AG04450 (cell line): ENCODE measurements around the gene IGF2BP3. TPM values are rescaled to one million over a fixed set of nuclear protein-coding genes. Genes with fewer than 3 reads are reported as not detected.
A peak's percentile ranks its signal among the peaks of the same experiment; 100 is the strongest.

Source experiments
- CTCF ChIA-PET: fragments of 300-600, 350-600 bp; formaldehyde crosslinking; extraction: SDS; loops from one replicate; lab custom pipeline; 2022; ENCODE audit warnings: antibody characterized with exemption, inconsistent platforms; lab: Charles Lee
- POLR2A ChIA-PET: fragments of 350-600 bp; formaldehyde crosslinking; extraction: SDS; loops from one replicate; lab custom pipeline; 2021; ENCODE audit warnings: antibody characterized with exemption, inconsistent platforms; lab: Yijun Ruan, JAX
- DNase-seq: peaks from one replicate; pipeline ENCODE4 v3.0.0-alpha.2; 2011; ENCODE audit warnings: low read depth, low spot score
- H3K27ac ChIP-seq: one replicate; pipeline ENCODE4 v1.5.1; 2012; ENCODE audit warnings: low read depth, low read length, control low read depth
- H3K27me3 ChIP-seq: one replicate; pipeline ENCODE4 v1.6.0; 2012; ENCODE audit warnings: low read length; ENCODE audit not compliant: control insufficient read depth, insufficient read depth
- H3K4me3 ChIP-seq: 2 replicates; pipeline ENCODE4 v1.5.1; 2011; ENCODE audit warnings: mild to moderate bottlenecking, low read depth, low read length, control low read depth
- H3K9me3 ChIP-seq: 2 replicates; pipeline ENCODE4 v1.5.1; 2012; ENCODE audit warnings: low read length; ENCODE audit not compliant: control insufficient read depth, insufficient read depth
- polyA plus RNA-seq: library from polyadenylated mRNA; depleted of rRNA; stranded (reverse); fragments of >200 nt; gene quantifications from 2 replicates; pipeline ENCODE4 v1.2.3, GENCODE V29; 2011
- TF ChIP-seq, protein P1 (sequence below): IDR thresholded peaks from 2 replicates; pipeline ENCODE4 v1.5.1; 2011; ENCODE audit warnings: low read depth, low read length, control low read depth, inconsistent platforms

The IGF2BP3 gene
- polyA plus RNA-seq, 1 experiment: 98.2 TPM

DNA sequence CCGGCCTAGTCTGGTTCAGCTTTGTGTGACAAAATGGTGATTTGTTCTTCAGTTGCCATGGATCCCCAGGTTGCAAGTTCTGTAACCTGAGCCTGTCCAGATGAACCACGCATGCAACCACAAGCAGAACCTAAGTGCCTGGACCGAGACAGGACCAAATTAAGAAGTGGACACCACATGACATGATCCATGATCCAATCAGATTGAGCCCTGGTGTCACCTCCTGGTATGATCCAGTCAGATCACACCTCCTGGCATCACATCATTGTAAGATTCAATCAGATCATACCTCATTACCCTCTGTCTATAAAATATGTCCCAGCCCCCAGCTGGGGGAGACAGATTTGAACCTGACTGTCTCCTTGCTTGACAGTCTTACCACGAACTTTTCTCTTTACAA, 101.2 kb downstream of the IGF2BP3 start:
- no peak overlapping the region for H3K27ac ChIP-seq
- TF ChIP-seq, protein P1, sequence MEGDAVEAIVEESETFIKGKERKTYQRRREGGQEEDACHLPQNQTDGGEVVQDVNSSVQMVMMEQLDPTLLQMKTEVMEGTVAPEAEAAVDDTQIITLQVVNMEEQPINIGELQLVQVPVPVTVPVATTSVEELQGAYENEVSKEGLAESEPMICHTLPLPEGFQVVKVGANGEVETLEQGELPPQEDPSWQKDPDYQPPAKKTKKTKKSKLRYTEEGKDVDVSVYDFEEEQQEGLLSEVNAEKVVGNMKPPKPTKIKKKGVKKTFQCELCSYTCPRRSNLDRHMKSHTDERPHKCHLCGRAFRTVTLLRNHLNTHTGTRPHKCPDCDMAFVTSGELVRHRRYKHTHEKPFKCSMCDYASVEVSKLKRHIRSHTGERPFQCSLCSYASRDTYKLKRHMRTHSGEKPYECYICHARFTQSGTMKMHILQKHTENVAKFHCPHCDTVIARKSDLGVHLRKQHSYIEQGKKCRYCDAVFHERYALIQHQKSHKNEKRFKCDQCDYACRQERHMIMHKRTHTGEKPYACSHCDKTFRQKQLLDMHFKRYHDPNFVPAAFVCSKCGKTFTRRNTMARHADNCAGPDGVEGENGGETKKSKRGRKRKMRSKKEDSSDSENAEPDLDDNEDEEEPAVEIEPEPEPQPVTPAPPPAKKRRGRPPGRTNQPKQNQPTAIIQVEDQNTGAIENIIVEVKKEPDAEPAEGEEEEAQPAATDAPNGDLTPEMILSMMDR: no peak
- POLR2A ChIA-PET: no interaction called here
- H3K9me3 ChIP-seq: no peaks in the 10 kb centered on the region
- H3K4me3 ChIP-seq: no peak overlapping the region
- H3K27me3 ChIP-seq: no peaks in the 10 kb centered on the region
- DNase-seq: no peak
- CTCF ChIA-PET: no interaction called here

DNA sequence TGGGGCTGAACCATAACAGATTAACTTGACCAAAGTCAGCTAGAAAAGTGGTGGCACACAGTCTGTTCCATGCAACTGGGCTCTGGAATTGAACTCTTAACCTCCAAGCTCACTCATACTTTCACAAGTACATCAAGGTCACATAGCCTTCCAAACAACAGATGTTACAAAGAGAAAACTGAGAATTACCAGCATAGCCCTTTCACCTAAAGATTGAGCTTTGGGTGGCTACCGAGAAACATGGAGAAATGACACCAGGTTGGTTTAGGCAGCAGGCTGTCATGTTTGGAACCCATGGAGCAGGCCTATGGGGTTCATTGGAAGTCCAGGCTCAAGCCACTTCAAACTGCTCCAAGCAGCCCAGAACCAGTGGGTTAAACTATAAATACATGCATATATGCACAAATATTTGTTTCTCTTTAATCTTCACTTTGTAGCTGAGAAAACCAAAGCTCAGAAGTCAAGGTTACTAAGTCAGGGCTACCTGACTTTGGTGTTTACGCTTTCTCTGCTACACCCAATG, 112.1 kb downstream of the IGF2BP3 start:
- H3K27me3 ChIP-seq: no peaks in the 10 kb centered on the region
- TF ChIP-seq, protein P1: no peak
- POLR2A ChIA-PET: interaction anchor here (0.9 kb wide), 1 partner anchor 24 kb away, joined by 3 read pairs; no protein-coding TSS in a partner anchor
- no peak overlapping the region for H3K4me3 ChIP-seq
- CTCF ChIA-PET: interaction anchor here (0.6 to 1.7 kb wide), 16 partner anchors 8 to 211 kb away, joined by 3 to 8 read pairs (median 4); no protein-coding TSS in a partner anchor
- DNase-seq: no peak
- H3K27ac ChIP-seq: peak overlapping the region; percentile 13
- H3K9me3 ChIP-seq: no peaks in the 10 kb centered on the region

DNA sequence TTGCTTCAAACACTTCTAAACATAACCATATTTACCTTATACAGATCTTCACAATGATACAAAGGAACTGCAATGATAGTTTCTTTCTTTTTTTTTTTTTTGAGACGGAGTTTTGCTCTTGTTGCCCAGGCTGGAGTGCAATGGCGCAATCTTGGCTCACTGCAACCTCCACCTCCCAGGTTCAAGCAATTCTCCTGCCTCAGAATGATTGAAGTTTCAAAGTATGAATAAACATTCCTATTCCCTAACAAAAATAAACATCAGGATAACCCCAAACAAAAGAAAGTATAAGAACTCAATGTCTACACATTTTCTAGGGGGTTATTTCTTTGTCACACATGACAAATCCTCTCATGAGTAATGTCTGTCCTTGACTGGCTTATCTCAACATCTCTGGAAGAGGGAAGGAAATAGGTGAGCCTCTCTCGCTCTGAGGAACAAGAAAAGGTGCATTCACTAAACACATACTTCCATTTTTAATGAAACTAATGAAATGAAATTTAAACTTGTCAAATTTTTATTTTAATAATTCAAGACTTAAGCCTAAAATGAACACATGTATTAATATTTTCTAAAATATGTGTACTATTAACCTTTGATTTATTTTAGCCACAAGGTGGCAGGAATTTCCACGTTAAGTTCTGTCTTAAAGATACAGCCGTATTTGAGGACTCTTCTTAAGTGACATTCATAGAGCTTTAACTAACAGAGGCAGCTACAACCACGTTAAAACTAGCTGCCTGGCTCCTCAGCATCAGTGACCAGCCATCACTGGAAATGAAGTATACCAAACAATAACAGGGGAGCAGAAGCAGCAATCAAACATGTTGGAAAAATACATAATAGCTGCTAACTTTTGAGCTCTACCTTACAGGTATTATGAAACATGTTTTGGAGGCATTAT, 112.8 kb downstream of the IGF2BP3 start:
- ChIA-PET POLR2A (interaction anchor here (0.9 kb wide), 1 partner anchor 23 kb away, joined by 3 read pairs; no protein-coding TSS in a partner anchor), CTCF (interaction anchor here (0.6 to 1.7 kb wide), 15 partner anchors 8 to 212 kb away, joined by 3 to 8 read pairs (median 4); no protein-coding TSS in a partner anchor)
- Histone ChIP-seq H3K27me3 (no peaks in the 10 kb centered on the region), H3K9me3 (no peaks in the 10 kb centered on the region), H3K27ac (no peak overlapping the region), H3K4me3 (no peak overlapping the region)
- no peak for DNase-seq
- TF ChIP-seq, protein P1: peak; percentile 19

DNA sequence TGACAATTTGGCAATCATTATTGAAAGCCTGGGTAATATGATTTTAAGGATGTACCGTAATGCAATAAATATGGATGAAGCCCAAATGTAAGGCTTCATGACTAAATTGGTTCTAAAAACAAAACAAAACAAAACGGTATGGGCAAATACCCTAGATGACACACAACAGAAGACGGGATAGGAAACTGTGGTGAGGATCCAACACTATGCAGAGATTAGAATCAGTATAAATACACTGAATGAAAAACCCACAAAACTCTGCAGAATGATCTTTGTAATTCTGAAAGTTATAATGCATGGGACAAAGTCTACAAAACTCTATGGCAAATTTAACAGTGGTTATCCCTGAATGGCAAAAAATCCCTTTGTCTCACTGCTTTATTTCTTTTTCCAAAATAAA, 113.6 kb downstream of the IGF2BP3 start:
- Histone ChIP-seq H3K27ac (no peak overlapping the region), H3K4me3 (no peak overlapping the region), H3K27me3 (no peaks in the 10 kb centered on the region), H3K9me3 (no peaks in the 10 kb centered on the region)
- no peak for DNase-seq
- TF ChIP-seq, protein P1: no peak
- POLR2A ChIA-PET: no interaction called here
- CTCF ChIA-PET: no interaction called here

DNA sequence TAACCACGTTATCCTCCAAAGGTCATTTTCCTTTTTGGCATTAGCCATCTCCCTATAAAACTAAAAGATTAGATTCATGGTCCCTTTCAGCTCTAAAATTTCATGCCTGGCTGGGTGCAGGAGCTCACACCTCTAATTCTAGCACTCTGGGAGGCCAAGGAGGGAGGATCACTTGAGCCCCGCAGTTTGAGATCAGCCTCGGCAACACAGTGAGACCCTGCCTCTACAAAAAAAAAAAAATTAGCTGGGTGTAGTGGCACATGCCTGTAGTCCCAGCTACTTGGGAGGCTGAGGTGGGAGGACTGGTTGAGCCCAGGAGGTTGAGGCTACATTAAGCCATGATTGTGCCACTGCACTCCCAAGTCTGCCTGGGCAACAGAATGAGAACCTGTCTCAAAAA, 114.1 kb downstream of the IGF2BP3 start:
- H3K27ac ChIP-seq: no peak overlapping the region
- H3K27me3 ChIP-seq: no peaks in the 10 kb centered on the region
- DNase-seq: no peak
- no peak overlapping the region for H3K4me3 ChIP-seq
- POLR2A ChIA-PET: no interaction called here
- CTCF ChIA-PET: no interaction called here
- TF ChIP-seq, protein P1: no peak
- H3K9me3 ChIP-seq: no peaks in the 10 kb centered on the region
